ENCODE results near the gene GRXCR2. TPM values are rescaled to one million over a fixed set of nuclear protein-coding genes. Genes with fewer than 3 reads are reported as not detected.

GRXCR2 gene
- polyA plus RNA-seq, 1 donor, result not detected

DNA sequence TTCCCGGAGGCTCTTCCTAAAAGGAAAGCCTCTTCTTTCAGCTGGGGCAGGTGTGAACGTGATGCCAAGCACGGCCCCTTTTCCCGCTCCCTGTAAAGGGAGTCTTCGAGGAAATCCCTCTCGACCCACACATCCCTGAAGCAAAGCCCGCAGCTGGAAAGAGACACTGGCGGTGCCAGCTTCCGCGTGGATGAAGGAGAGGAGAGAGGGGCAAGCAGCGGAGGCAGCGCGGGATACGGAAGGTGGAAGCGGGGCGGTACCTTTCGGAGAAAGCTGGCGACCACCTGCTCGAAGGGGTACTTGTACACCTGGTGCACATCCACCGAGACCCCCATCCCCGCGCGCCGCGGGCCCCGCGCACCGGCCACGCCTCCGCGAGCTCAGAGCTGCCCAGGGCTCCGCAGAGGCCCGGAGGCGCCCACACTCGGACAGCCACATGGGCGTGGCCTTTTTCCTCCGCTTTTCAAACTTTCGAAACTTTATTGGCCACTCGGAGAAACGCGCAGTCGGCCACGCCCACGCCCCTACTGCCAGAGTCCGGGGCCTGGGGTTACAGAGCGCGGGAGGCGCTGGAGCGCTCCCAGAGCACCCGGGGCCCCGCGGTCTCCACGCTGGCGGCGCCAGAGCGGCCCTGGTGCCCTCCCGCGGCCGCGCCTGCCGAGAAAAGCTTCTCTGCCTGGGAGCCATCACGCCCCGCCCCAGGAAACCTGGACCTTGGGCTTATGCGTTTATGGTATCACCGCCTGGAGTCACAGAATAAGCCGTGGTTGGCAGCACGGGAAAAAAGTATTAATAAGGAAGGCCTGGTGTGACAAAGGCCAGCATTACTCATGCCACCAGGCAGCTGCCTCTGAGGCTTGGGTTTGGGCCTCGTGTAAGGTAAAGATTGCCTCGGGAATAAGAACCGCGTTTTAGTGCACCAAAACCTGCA, 37.6 kb downstream of the GRXCR2 start, which contains the start of gene PRELID2:
Gene PRELID2, minus strand, starts transcription at position 426 of the 931 bp plus-strand sequence. Its CDS starts 91 bp downstream, at position 335.
- DNase-seq, result peak; percentile 91

DNA sequence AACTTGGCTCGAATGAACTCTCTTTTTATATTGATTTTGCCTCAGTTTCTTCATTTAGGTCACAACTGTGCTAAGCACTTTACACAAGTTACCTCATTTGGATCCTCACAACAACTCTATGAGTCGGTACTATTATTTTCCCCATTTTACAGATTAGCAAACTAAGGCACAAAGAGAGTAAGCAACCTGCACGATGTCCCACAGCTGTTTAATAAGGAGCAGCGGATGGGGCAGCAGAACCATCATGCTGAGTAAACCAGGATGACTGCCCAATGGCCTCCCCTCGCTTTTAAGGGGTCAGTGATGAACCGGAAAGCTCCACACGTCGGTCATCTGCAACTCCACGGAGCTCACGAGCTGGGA, 38.3 kb downstream of the GRXCR2 start:
- DNase-seq, result no peak

DNA sequence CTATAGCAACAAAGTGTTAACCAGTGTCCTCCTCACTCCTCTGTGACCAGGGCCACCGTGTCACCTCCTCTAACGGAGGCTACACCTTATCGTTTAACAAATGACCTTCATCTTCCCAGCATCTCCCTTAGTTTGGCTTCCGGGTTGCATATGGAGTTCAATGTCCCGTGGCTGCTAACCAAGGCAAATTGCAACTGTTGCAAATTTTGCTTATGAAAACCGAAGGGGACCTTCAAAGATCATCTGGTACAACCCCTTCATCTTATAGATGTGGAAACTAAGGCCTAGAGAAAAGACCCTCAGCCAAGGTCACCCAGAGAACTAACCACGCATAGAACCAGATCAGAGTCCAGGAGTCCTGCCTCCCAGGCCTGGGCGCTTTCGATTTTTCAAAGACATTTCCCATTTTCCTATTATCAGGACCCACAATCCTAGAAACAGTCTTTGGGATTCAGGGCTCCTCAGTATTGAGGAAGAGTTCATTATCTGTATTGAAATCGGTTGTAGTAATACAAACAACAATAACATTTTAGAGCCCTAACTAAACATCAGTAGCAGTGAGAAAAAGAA, 39.1 kb downstream of the GRXCR2 start:
- no peak for DNase-seq

DNA sequence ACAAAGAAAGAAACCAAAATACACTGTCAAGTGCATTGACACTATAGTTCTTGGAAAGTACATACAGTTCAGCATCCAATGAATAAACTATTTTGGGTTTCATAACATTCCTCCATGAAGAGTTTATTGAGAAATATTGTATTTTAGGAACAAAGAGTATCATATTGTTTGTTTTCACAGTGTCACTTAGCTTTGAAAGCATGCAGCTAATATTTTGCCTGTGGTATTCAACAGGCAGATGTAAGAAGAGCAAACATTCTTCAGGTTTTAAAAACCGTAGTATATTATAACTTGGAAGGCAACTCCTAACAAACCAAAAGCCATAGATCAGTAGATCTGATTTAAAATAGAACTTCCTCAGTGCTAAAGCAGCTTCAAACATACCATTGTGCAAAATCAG, 42.2 kb downstream of the GRXCR2 start:
- DNase-seq, result no peak

DNA sequence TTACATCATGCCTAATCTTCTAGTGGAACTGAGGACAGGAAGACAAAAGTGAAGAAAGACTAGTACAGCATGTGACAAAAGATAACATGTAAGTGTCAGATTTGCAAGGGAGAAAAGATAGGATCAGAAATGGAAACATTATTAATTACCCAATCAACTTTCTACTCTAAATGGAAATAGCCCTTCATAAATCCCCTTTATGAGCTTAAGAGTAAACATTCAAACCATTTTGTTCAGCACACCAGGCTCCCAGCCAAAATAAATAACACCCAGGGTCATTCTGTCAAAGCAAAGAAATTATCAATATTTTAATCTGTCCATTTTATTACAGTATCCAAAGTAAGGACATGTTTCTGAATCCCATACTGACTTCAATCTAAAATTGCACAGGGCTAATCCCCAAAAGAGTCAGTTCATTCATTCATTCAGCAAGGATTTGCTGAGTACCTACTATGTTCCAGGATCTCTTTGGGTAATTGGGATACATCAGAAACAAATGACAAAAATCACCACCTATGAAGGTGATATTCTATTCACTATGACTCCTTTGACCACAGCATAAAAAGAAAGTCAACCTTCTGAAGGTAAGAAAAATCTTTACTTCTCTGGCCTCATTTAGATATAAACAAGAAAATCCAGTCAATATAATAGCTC, 43.0 kb downstream of the GRXCR2 start:
- DNase-seq, result no peak

DNA sequence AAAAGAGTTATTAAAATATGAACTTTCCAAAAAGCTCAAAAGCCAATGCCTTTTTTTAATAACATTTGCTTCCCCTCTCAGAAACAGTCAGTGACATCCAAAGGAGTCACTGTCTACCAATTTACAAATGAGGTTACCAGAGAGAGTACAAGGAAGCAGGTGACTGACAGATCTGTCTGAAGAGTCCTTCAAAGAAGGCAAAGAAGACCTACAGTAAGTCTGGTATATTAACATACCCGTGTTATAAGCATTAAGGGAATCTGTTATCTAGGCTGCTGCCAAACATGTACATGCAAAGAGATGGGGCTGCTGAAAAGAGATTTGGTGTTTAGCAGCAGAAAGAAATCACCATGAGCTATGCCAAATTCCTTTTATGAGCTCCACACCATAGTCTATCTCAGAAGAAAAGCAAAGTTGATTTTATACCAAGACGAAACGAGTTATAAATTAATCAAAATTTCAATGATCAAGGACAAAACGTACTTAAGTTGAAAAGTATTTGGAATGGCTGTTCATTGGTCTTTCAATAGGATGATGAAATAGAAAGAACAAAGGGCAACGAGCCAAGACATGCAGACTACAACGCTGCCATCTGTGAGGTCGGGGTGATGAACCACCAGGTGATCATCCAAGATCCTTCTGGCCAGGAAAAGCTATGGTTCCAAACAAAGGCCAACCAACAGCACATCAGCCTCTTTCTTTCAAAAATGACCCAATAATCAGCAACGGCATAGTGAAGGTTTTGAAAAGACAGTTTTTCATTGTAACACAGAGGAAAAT, 45.7 kb downstream of the GRXCR2 start:
- DNase-seq, result no peak

DNA sequence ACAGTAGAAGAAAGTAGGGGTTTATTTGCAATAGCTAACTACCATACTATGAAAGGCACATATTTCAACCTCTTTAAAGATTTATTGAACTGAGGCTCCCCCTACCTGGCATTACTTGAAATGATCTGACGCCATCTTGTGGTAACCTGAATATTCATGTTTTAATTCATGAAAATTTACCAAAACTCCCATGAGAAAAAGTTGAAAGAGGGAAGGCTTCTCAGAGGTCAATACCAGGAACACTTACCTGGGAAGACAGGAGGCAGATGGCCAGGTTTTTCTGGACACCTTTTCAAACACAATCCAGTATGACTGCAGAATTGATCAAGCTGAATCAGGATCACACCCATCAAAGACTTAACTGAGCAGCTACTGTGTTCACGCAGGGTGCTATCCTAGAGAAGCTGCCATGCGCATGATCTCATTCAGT, 47.0 kb downstream of the GRXCR2 start:
- DNase-seq, result peak; percentile 43

DNA sequence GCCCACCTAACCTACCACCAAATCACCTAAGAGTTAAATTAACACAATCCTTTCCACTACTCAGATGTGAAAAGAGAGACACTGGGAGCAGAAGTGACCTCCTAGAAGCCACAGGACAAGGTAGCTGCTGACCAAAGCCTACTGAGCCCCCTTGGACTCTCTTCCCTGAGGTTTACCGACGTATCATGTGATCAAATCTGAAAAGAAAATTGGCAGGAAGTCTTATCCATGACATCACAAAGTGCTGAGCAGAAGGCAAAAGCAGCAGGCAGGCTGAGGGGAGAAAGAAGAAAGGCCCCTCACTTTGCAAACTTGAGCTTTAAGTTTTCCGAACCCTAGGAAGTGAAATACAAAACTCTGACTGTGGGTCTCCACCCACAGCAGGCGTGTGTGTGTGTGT, 48.8 kb downstream of the GRXCR2 start:
- DNase-seq, result no peak

DNA sequence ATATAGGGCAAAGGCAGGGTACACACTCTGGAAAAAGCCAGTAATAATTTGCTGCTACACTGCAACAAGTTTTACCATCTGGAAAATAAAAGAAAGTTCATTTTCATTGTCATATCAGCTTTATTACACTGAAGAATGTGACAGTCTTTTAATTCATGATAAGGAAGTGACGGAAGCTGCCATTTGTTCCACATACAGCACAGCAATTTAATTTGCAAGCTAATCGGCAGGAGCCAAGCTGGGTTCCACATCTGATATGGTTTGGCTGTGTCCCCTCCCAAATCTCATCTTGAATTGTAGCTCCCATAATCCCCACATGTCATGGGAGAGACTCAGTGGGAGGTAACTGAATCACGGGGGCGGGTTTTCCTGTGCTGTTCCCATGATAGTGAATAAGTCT, 54.2 kb downstream of the GRXCR2 start:
- DNase-seq, result no peak

DNA sequence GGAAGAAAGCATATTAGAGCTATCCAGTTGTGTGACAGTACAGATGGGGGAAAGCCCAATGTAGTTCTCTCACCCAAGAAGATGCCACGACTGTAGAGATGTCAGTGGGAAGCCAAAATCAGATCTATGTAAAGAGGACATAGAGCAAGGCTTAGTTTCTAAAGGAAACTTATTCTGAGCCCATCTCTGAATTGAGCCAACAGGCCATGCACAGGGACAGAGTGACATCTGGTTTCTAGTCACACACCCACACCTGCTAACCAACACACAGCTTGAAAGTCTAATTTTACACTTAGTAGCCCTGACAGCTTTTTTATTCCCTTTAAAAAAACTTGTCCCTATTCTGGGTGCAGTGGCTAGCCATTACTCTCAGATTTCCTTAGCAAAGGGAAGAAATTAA, 59.9 kb downstream of the GRXCR2 start:
- no peak for DNase-seq

DNA sequence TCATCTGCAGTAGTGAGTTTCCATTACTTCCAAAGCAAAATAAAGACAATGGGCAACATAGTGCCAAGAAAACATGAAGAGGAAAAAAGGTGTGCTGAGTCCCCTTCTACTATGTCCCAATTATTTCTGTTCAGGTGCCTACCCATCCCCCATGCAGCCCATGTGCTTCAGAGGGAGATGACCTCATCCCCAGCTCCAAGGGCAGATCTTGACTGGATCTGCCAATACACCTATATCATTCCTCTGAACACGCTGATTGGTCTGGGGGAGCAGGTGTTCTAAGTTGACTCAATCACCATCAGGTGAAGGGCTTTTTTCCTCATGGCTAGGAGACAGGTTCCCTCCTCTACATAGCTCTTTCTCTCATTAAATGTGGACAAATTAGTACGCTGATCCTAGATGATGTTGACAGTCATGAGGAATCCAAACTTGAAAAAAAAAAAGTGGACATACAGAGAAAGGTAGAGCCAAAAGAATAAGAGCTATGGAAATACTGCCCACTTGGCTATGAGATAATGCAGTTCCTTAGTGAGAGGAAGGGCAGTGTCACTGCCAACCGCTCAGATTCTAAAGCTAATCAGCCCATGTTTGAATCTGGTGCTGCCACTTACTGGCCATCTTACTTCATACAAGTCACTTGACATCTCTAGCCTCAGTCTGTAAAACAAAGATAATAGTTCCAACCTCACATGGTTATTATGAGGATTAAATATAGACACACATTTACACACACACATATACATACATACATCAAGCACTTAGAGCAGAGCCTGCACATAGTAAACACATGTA, 60.8 kb downstream of the GRXCR2 start:
- no peak for DNase-seq

Other genes starting within 250 kb of the GRXCR2 start
- gene PRELID2, start 37.7 kb downstream of the GRXCR2 start, polyA plus RNA-seq (ENCODE audit: insufficient read length), result 3.1 TPM
- 5.2 TPM for gene SH3RF2, start 63.6 kb upstream of the GRXCR2 start, polyA plus RNA-seq (ENCODE audit: insufficient read length)
- gene PLAC8L1, start 232.6 kb upstream of the GRXCR2 start, polyA plus RNA-seq (ENCODE audit: insufficient read length), result 1.3 TPM

Data from hindlimb muscle (tissue), 1 donor.